Measurements from ENCODE around the gene MTERF4. TPM values are rescaled to one million over a fixed set of nuclear protein-coding genes. Genes with fewer than 3 reads are reported as not detected.

The MTERF4 gene
- total RNA-seq, 1 donor, result 36.5 TPM

- H3K4me3 ChIP-seq (ENCODE audit: low read depth, low read length), result no peak overlapping the region
- no peak for DNase-seq (ENCODE audit: low read depth)
- no peak for TF ChIP-seq CTCF (IDR thresholded peaks at IDR 0.05; ENCODE audit: insufficient read depth, low read length)
These were observed 37.7 kb upstream of the MTERF4 start for GRCh38 chr2:241139531-241140444.

- no peak overlapping the region for H3K4me3 ChIP-seq (ENCODE audit: low read depth, low read length)
- no peak for DNase-seq (ENCODE audit: low read depth)
- TF ChIP-seq CTCF (IDR thresholded peaks at IDR 0.05; ENCODE audit: insufficient read depth, low read length), result no peak
These were observed 36.4 kb upstream of the MTERF4 start for GRCh38 chr2:241138471-241138870.

- H3K4me3 ChIP-seq (ENCODE audit: low read depth, low read length), result no peak overlapping the region
- no peak for TF ChIP-seq CTCF (IDR thresholded peaks at IDR 0.05; ENCODE audit: insufficient read depth, low read length)
- DNase-seq (ENCODE audit: low read depth), result no peak
These were observed 35.4 kb upstream of the MTERF4 start for GRCh38 chr2:241137276-241138190.

GRCh38 chr2:241136661-241137260, 34.7 kb upstream of the MTERF4 start:
- DNase-seq (ENCODE audit: low read depth), result no peak
- H3K4me3 ChIP-seq (ENCODE audit: low read depth, low read length), result no peak overlapping the region
- no peak for TF ChIP-seq CTCF (IDR thresholded peaks at IDR 0.05; ENCODE audit: insufficient read depth, low read length)

- TF ChIP-seq CTCF (IDR thresholded peaks at IDR 0.05; ENCODE audit: insufficient read depth, low read length), result no peak
- H3K4me3 ChIP-seq (ENCODE audit: low read depth, low read length), result no peak overlapping the region
- no peak for DNase-seq (ENCODE audit: low read depth)
These were observed 34.1 kb upstream of the MTERF4 start for GRCh38 chr2:241136191-241136590.

- TF ChIP-seq CTCF (IDR thresholded peaks at IDR 0.05; ENCODE audit: insufficient read depth, low read length), result no peak
- no peak overlapping the region for H3K4me3 ChIP-seq (ENCODE audit: low read depth, low read length)
- DNase-seq (ENCODE audit: low read depth), result no peak
These were observed 33.6 kb upstream of the MTERF4 start for GRCh38 chr2:241135737-241136136.
